ENCODE results near the gene ZNF569. TPM values are rescaled to one million over a fixed set of nuclear protein-coding genes. Genes with fewer than 3 reads are reported as not detected.
A peak's percentile ranks its signal among the peaks of the same experiment; 100 is the strongest.

ZNF569 gene
- total and polyA plus RNA-seq, 2 of the 8 experiments (the other 6 are each of a cell fraction or from before 2014, with no cell fraction given), result 2.4 to 10.5 TPM

DNA sequence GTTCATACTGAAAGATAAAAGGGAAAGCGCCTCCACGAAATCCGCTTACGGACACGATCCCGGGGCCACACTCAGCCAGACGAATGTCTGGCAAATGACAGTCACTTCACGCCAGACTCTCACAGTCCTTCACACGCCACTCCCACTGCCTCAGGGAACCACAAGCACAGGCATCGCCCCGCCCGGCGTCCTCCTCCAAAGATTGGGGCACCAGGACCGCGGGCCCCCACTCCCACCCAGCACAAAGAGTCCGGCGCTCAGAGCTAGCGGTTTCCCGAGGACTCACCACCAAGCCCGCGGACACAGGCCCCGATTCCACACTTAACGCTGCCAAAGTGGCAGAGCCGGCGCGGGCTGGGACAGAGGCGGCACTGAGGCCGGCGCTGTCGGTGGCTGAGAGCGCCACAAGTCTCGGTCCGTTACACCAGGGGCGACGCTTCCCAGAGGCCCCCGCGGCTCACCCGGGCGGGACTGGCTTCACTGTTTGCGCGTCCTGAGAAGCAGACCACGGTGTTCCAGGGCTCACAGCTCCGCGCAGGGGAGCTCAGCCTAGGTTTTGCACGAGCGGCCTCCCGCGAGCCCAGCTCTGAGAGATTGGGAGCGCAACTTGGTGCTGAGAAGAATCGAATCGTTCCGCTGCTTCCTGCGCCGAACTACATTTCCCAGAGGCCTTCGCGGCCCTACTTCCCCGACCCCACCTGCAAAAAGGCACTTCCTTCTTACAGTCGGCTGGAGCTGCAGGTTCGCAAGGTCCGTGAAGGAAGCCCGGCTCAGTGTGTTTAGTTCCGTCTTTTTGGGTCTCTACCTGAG, at the start of gene ZNF569 (continued):
- TF ChIP-seq BRCA1 (IDR thresholded peaks at IDR 0.05; ENCODE audit: low read depth, low read length) (no peak), TBP (IDR thresholded peaks at IDR 0.05; ENCODE audit: low read depth, low read length) (peak; percentile 76), SP1 (IDR thresholded peaks at IDR 0.05; ENCODE audit: low read depth, low read length) (no peak), JUN (IDR thresholded peaks at IDR 0.05; ENCODE audit: low read depth, low read length) (no peak), JUND (IDR thresholded peaks at IDR 0.05; ENCODE audit: low read length) (no peak; the same call in 1 of the 2 replicates), YY1 (IDR thresholded peaks at IDR 0.05; ENCODE audit: low read depth, low read length) (peak; percentile 70; the same call in 1 of the 2 replicates)
- TF ChIP-seq, protein P1, sequence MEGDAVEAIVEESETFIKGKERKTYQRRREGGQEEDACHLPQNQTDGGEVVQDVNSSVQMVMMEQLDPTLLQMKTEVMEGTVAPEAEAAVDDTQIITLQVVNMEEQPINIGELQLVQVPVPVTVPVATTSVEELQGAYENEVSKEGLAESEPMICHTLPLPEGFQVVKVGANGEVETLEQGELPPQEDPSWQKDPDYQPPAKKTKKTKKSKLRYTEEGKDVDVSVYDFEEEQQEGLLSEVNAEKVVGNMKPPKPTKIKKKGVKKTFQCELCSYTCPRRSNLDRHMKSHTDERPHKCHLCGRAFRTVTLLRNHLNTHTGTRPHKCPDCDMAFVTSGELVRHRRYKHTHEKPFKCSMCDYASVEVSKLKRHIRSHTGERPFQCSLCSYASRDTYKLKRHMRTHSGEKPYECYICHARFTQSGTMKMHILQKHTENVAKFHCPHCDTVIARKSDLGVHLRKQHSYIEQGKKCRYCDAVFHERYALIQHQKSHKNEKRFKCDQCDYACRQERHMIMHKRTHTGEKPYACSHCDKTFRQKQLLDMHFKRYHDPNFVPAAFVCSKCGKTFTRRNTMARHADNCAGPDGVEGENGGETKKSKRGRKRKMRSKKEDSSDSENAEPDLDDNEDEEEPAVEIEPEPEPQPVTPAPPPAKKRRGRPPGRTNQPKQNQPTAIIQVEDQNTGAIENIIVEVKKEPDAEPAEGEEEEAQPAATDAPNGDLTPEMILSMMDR (IDR thresholded peaks at IDR 0.05; ENCODE audit: control extremely low read depth in 1 of 3, insufficient read depth in 1 of 3, low read depth in 1 of 3, low read length in 3 of 3), result peak in 1 of 3 experiments; percentile 14; a peak in 1 of 4 replicates
- TF ChIP-seq, protein P2, sequence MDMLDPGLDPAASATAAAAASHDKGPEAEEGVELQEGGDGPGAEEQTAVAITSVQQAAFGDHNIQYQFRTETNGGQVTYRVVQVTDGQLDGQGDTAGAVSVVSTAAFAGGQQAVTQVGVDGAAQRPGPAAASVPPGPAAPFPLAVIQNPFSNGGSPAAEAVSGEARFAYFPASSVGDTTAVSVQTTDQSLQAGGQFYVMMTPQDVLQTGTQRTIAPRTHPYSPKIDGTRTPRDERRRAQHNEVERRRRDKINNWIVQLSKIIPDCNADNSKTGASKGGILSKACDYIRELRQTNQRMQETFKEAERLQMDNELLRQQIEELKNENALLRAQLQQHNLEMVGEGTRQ (IDR thresholded peaks at IDR 0.05; ENCODE audit: low read length), result no peak

Data from H1 (cell line).